Sciatic nerve (tissue), 2 donors: Measurements from ENCODE around the gene STPG1. TPM values are rescaled to one million over a fixed set of nuclear protein-coding genes. Genes with fewer than 3 reads are reported as not detected.
"Not testable (repeated sequence)": the region's sequence is repeated elsewhere in the genome, so short reads cannot be mapped to it uniquely, and the experiment has no call there.

Source experiments
- ATAC-seq: fragments of 200-7000 bp; cut with Tn5 transposase; one replicate; pipeline ENCODE4 v1.9.1; 2020; ENCODE audit warnings: mild to moderate bottlenecking, moderate library complexity
- DNase-seq: peaks from one replicate; pipeline ENCODE4 v3.0.0-alpha.2; 2020; ENCODE audit warnings: low spot score
- intact Hi-C: fragments of 100-400 bp; cut with DNase I; formaldehyde crosslinking; loops from one replicate; pipeline ENCODE4 v1.14.2; 2022
- total RNA-seq: library from RNA; stranded (reverse); fragmentation: NEBNext Ultra II Directional; extraction: Animal tissue kit (Norgen Biotek cat#: 25700); gene quantifications from one replicate; pipeline ENCODE4 v1.2.1, GENCODE V29; 2021
- donor health status: DM: no; HTN: no; CAD: no.
- donor health status: DM: no; HTN: no; CAD: no.

STPG1 gene, protein sequence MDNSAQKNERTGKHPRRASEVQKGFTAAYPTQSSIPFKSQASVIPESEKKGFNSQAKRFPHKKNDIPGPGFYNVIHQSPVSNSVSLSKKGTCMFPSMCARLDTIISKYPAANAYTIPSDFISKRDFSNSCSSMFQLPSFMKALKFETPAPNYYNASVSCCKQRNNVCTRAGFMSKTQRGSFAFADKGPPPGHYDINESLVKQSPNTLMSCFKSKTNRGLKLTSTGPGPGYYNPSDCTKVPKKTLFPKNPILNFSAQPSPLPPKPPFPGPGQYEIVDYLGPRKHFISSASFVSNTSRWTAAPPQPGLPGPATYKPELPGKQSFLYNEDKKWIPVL
- 6.2 TPM for total RNA-seq

- intact Hi-C loops, result no loop called here
- ATAC-seq, result peak; percentile 81
- DNase-seq, result peak; percentile 78
Measured at GRCh38 chr1:24413350-24414163, at the start of gene STPG1. TSS of gene STPG1 (minus strand) at chr1:24413782. CDS start at chr1:24401388, 12,394 bp downstream.

DNA sequence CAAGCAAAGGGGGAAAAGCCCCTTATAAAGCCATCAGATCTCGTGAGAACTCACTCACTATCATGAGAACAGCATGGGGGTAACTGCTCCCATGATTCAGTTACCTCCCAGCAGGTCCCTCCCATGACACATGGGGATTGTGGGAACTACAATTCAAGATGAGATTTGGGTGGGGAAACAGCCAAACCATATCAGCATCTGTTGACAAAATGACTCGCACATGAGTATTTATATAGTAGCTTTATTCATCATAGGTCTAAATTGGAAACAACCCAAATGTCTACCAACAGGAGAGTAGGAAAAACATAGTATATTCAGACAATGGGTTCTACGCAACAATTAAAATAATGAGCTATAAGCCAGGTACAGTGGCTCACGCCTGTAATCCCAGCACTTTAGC is 48.5 kb upstream of the STPG1 start:
- intact Hi-C loops, ATAC-seq, DNase-seq: not testable (repeated sequence)

GRCh38 chr1:24459551-24460266 is 46.1 kb upstream of the STPG1 start:
- DNase-seq (no peak), ATAC-seq (no peak)
- intact Hi-C loops, result no loop called here

GRCh38 chr1:24457866-24458265 is 44.3 kb upstream of the STPG1 start:
- intact Hi-C loops, result no loop called here
- DNase-seq, result no peak
- no peak for ATAC-seq

DNA sequence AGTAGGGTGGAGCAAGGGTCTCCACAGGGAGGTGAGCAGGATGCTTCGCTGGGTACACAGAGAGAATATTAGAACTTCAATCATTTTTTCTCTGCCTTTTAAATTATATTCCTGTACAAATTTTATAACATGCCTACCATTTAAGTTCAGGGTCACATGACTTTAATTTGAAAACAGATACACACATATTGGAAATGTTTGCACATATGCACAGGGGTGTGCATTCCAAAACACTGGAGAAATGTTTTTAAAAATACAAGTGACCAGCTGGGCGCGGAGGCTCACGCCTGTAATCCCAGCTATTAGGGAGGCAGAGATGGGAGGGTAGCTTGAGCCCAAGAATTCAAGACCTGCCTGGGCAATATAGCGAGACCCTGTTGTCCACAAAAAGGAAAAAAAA is 41.7 kb upstream of the STPG1 start:
- DNase-seq (no peak), ATAC-seq (no peak)
- intact Hi-C loops, result no loop called here

DNA sequence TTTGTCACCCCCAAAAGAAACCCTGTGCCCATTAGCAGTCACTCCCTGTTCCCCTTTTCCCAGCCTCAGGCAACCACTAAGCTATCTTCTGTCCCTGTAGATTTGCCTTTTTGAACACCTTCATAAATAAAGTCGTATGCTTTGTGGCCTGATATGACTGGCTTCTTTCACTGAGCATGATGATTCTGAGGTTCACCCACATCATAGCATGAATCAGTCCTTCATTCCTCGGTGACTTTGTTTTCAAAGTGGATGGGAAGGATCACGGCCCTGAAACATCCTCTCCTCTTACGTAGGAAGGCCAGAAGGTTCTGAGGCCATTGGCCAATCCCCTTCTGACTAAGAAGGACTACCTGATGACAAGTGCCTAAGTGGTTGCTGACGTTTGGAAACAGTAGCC is 41.1 kb upstream of the STPG1 start:
- no peak for DNase-seq
- no peak for ATAC-seq
- intact Hi-C loops, result no loop called here

GRCh38 chr1:24452922-24453485 is 39.4 kb upstream of the STPG1 start:
- DNase-seq (no peak), ATAC-seq (no peak)
- intact Hi-C loops, result no loop called here

GRCh38 chr1:24451746-24452145 is 38.2 kb upstream of the STPG1 start:
- intact Hi-C loops, result no loop called here
- ATAC-seq (no peak), DNase-seq (no peak)

DNA sequence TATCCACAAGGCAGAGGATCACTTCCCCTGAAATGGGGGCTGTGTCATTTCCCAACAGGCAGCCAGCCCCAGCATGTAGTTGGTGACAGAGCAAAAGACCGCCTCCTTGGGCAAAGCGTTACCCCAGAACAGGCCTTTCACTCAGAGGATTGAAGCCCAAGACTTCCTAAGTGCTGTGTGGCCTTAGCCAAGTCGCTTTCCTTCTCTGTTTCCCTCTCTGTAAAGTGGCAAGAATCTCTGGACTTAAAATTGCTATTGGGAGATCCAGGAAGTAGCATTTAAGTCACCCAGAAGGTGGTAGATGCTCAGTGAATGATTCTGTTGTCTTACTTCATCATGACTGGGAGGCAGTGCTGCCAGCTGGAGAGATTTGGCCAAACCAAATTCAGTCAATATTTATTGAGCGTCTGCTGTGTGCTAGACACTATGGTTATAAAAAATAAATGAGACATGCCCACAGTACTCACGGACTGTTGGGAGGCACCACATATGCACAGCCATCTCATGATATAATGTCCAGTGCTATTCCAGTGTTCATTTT is 37.3 kb upstream of the STPG1 start:
- ATAC-seq, result no peak
- DNase-seq, result no peak
- intact Hi-C loops, result no loop called here

DNA sequence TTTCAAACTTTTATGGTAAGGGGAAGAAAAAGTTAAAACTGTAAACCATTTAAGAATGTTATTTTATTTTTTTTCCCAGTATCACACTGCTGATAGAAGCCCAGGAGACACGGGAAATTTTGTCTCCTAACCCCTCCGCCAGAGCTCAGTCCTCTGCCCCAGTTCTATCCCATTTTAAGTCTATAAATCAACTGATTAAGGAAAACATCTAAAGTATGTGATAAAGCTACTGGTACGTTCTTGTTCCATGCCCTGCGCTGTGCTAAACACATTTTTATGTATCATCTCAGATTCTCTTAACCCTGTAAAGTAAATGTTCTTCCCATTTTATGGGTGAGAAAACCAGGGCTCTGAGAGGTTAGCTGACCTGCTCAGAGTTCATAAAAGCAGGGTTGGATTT is 36.7 kb upstream of the STPG1 start:
- intact Hi-C loops, result no loop called here
- no peak for ATAC-seq
- no peak for DNase-seq

DNA sequence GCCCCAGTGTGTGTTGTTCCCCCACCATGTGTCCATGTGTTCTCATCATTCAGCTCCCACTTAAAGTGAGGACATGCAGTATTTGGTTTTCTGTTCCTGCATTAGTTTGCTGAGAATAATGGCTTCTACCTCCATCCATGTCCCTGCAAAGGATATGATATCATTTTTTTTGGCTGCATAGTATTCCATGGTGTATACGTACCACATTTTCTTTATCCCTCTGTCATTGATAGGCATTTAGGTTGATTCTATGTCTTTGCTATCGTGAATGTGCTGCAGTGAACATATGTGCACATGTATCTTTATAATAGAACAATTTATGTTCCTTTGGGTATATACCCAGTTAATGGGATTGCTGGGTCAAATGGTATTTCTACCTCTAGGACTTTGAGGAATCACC is 32.9 kb upstream of the STPG1 start:
- DNase-seq, ATAC-seq, intact Hi-C loops: not testable (repeated sequence)

- DNase-seq (no peak), ATAC-seq (no peak)
- intact Hi-C loops, result no loop called here
Measured at GRCh38 chr1:24443241-24443656, 29.7 kb upstream of the STPG1 start.

DNA sequence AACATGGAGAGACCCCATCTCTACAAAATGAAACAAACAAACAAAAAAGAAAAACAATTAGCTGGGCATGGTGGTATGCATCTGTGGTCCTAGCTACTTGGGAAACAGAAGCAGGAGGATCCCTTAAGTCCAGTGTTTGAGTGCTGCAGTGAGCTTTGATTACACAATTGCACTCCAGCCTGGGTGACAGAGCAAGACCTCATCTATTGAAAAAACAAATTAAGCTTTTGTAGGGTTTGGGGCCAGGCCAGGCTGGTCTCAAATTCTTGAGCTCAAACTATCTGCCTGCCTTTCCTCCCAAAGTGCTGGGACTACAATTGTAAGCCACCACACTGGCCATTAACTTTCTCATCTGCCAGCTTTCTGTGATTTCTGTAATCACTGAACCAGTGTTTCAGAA is 29.2 kb upstream of the STPG1 start:
- ATAC-seq (no peak), DNase-seq (no peak)
- intact Hi-C loops, result no loop called here

GRCh38 chr1:24441996-24442668 is 28.6 kb upstream of the STPG1 start:
- intact Hi-C loops, result no loop called here
- ATAC-seq (no peak), DNase-seq (no peak)

- no peak for ATAC-seq
- intact Hi-C loops, result no loop called here
Measured at GRCh38 chr1:24441480-24441879, 27.9 kb upstream of the STPG1 start.

DNA sequence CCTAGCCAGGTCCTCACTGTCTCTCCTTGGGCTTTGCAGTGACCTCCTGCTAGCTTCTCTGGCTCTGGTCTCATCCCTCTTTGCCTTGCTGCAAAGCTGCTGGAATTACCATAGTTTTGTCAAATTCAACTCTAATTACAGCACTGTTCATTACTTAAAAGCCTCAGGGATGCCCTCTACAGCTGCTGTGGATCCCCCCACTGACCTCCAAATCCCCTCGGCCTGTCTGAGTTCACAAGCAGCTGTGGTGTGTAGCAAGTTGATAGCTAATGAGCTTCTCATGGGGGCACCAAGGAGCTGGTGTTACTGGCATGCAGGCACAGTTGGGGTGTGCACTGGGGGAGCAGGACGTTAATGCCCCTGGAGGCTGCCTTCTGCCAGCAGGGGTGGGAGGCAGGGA is 26.9 kb upstream of the STPG1 start:
- DNase-seq (no peak), ATAC-seq (no peak)
- intact Hi-C loops, result no loop called here

More at GRCh38 chr1:24441480-24441879, 27.9 kb upstream of the STPG1 start:
- DNase-seq, result no peak

- peak; percentile 77 for ATAC-seq
- intact Hi-C loops, result no loop called here
- no peak for DNase-seq
Measured at GRCh38 chr1:24438423-24438901, 24.9 kb upstream of the STPG1 start.

DNA sequence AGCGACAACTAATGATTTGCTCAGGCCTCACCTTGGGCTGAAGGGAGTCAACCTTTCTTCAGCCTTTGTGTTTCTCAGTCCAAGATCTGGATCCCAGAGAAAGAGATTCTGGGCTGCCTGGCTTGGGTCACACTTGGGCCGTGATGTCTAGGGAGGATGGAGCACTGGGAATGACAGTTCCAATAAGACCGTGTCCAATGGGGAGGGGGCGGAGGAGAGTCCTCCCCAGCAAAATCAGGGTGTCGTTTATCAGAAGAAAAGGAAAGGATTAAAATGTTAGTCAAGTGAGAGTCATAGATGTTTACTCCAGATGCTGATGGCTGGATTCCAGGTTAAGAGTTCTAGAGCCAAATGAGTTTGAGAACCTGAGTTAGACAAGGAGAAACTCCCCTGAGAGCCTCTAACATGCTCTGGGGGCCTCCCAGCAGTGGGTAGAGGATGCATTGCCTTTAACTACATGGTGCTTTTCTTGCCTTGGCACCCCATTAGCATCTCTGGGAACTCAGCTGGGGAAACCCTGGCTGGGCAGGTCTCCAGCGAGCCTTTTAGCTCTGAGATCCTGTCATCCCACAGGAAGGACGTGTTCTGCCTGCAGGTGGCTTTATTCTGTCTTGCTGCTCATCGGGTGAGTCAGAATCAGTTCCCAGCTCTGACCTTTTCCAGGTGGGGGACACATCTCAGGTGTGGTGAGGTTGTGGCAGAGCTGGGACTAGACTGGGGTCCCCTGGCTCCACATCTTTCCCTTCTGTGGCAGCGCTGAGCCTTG is 24.2 kb upstream of the STPG1 start:
- DNase-seq (no peak), ATAC-seq (peak; percentile 35)
- intact Hi-C loops, result no loop called here
